HG02642 (cell line): ENCODE measurements around the gene ARID4B.
"Not testable (repeated sequence)": the region's sequence is repeated elsewhere in the genome, so short reads cannot be mapped to it uniquely, and the experiment has no call there.

Source experiments
- ATAC-seq: cut with Tn5 transposase; IDR thresholded peaks from one replicate; pipeline ENCODE4 v1.9.1; 2021; ENCODE audit warnings: mild to moderate bottlenecking; ENCODE audit not compliant: unreplicated experiment, poor library complexity

ARID4B gene, protein sequence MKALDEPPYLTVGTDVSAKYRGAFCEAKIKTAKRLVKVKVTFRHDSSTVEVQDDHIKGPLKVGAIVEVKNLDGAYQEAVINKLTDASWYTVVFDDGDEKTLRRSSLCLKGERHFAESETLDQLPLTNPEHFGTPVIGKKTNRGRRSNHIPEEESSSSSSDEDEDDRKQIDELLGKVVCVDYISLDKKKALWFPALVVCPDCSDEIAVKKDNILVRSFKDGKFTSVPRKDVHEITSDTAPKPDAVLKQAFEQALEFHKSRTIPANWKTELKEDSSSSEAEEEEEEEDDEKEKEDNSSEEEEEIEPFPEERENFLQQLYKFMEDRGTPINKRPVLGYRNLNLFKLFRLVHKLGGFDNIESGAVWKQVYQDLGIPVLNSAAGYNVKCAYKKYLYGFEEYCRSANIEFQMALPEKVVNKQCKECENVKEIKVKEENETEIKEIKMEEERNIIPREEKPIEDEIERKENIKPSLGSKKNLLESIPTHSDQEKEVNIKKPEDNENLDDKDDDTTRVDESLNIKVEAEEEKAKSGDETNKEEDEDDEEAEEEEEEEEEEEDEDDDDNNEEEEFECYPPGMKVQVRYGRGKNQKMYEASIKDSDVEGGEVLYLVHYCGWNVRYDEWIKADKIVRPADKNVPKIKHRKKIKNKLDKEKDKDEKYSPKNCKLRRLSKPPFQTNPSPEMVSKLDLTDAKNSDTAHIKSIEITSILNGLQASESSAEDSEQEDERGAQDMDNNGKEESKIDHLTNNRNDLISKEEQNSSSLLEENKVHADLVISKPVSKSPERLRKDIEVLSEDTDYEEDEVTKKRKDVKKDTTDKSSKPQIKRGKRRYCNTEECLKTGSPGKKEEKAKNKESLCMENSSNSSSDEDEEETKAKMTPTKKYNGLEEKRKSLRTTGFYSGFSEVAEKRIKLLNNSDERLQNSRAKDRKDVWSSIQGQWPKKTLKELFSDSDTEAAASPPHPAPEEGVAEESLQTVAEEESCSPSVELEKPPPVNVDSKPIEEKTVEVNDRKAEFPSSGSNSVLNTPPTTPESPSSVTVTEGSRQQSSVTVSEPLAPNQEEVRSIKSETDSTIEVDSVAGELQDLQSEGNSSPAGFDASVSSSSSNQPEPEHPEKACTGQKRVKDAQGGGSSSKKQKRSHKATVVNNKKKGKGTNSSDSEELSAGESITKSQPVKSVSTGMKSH (N-terminal part only)

DNA sequence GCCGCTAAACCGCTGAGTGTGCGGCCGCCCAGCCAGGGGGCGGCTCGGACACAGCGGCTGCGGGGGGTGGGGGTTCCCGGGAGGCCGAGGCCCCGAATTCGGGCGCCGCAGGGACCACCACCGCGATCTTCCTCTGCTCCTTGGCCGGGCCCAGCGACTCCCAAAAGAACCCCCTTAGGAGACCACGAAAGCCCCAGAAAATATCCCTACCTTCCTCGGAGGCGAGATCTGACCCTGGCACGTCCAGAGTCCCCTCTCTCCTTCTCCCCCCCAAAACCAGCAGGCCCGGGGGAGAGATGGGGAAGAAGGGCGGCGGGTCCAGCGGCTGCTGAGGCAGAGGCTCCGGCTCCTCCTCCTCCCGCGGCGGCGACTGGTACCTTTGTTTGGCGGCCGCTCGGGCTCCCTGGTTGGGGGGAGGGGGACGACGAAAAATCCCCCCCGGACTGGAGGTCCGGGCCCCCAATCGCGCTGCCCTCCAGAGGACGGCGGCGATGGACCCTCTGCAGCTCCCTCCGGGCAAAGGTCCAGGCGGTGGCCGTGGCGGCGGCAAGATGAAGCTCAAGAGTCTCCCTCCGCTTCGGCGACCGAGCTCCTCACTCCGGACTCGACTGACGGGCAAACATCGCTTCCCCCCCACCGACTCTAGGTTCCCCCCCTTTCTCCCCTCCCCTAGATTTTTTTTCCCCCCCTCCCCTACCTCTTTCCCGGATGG is at the start of gene ARID4B:
ARID4B (minus strand) TSS at position 621 of the 712 bp plus-strand sequence. CDS start 1,260 bp downstream, outside the sequence.
- peak; percentile 18 for ATAC-seq

DNA sequence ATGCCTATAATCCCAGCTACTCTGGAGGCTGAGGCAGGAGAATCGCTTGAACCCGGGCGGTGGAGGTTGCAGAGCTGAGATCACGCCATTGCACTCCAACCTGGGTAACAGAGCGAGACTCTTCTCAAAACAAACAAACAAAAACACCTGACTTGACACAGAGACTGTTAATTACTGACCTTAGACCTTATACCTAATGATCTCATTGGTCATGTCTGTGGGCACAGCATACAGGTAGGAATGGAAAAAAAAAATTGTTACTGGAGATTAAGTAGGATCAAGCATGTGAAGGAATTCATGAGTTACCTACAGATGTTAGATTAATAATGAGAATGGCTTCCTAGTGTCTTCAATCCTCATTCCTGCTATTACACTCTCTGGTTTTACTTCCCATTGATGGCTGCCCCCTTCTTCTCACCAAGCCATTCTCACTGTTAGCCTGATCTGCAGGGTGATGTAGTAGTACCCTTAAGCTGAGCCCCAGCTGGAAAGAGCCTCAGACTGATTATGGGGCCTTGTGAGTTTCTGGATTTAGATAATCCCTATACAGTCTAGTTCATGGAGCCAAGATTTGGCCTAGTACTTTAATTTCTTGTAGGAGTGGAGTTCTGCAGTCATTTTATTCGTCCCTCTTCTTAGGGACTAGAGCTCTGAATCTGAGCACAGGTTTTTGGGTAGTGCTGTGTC is 48.1 kb upstream of the ARID4B start:
- no peak for ATAC-seq

DNA sequence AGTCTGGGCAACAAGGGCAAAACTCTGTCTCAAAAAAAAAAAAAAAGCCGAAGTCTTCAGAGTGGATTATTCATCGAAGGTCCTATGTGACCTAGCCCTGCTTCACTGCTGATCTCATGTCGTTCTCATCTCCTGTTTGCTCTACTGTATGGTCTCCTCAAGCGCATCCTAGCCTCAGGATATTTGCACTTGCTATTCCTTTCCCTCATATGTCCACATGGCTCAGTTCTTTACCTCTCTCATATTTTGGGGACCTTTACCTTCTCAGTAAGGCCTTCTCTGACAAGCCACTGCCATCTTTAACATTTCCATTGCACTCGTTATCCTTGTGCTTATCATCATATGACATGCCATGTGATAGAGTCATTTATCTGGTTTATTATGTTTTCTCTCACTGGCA is 41.8 kb upstream of the ARID4B start:
- no peak for ATAC-seq

DNA sequence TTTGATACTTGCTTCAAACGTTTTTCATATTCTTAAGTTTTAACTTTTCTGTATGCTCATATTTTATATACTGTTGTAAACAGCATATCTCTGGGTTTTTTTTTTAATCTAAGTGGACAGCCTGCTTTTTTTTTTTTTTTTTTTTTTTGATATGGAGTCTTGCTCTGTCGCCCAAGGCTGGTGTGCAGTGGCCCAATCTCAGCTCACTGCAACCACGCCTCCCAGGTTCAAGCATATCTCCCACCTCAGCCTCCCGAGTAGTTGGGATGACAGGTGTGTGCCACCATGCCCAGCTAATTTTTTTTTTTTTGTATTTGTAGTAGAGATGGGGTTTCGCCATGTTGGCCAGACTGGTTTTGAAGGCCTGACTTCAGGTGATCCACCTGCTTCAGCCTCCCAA is 40.4 kb upstream of the ARID4B start:
- ATAC-seq: no peak

DNA sequence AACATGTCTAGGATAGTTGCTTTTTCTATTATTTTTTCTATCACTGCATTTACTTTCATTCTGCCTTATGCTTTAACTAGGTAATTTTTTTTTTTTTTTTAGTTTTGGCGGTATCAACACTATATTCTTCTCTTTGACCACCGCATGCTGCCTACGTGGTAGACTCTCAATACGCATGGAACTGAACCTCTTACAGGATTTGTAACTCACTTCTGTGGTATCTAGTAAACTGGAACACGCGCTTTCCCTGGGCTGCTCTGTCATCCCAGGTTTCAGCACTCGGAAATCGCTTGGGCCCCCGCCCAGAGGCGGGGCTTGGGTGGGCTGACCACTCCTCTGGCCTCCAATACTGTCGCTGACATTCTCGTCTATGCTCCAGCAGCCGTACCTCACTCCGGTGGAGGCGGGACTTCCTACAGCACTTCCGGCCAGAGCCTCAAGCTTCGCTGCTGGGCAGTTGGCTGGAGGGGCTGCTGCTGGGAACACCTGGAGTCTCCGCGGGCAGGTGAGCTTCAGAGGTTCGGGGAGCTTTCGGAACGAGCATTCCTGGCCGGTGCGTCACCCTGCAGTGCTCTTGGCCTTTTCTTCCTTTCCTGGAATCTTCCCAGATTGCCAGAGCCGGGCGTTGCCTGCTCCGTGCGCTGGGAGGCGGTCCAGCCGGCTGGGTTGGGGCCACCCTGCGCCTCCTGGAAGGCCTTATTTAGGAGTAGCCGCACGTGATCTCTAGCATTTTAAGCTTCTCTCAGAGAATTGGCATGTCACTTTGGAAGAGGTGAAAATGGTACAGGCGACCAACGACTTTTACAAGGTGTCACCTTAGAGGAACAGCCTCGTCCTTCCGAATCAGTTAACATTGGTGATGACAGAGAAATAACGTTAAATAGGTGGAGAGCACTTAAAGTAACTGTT is 39.3 kb upstream of the ARID4B start, which contains the start of gene TBCE:
TBCE (plus strand) TSS at position 428 of the 909 bp plus-strand sequence. CDS start 12,623 bp downstream, outside the sequence.
- peak; percentile 100 for ATAC-seq

DNA sequence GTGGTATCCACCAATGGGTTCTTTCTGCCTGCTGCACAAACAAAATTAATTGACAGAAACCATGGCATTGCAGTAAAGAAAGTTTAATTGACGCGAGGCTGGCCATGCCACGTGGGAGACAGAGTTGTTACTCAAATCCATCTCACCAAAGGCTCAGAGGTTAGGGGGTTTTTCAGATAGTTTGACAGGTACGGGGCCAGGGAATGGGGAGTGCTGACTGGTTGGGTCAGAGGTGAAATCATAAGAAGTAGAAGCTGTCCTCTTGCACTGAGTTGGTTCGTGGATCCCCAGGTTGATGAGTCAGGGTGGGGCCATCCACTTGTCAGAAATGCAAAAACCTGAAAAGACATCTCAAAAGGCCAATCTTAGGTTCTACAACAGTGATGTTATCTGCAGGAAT is 38.3 kb upstream of the ARID4B start:
- no peak for ATAC-seq

DNA sequence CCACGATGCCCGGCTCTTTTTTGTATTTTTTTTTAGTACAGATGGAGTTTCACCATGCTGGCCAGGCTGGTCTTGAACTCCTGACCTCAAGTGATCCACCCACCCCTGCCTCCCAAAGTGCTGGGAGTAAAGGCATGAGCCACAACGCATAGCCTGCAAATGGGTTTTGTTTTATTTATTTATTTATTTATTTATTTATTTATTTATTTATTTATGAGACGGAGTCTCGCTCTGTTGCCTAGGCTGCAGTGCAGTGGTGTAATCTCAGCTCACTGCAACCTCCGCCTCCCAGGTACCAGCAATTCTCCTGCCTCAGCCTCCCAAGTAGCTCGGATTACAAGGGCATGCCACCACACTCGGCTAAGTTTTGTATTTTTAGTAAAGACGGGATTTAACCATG is 36.2 kb upstream of the ARID4B start:
- ATAC-seq: not testable (repeated sequence)

DNA sequence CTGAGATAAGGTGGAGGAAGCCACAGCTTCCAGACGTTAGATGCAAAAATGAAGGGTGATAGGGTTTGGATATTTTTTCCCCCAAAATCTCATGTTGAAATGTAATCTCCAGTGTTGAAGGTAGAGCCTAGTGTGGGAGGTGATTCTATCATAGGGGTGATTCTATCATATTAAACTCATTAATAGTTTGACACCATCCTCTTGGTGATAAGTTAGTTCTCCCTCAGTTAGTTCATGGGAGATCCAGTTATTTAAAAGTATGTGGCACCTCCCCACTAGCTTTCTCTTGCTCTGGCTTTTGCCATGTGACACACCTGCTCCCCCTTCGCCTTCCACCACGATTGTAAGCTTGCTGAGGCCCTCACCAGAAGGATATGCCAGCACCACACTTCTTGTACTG is 30.9 kb upstream of the ARID4B start:
- ATAC-seq: no peak

DNA sequence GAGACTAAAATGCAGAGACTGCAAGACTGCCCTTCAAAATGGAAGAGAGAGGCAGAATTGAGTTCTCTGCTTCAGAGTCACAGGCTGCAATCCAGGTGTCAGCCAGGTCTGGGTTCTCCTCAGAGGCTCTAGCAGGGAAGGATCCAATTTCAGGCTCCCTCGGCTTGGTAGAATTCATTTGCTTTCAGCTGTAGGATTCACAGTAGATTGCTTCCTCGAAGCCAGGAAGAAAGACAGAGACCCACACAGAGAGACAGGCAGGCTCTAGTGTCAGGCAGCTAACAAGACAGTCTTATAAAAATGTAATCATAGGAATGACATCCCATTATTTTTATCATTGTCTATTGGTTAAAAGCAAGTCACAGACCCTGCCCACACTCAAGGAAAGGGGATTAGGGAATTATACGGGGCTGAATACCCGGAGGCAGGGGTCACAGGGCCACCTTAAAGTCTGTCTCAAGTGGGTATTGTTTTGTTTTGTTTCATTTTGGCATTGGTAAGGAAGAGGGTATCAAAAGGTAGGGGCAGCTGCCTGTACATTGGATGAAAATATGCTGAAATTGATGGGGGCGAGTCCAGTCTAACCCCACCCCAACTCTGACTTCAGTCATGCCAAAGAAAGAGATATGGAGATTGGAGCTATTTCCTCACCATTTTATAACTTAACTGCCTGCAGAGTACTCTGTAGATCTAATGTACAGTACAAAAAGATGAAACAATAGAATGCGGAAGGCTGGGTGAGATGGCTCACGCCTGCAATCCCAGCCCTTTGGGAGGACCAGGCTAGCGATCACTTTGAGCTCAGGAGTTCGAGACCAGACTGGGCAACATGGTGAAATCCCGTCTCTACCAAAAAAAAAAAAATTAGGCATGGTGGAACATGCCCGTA is 29.8 kb upstream of the ARID4B start:
- ATAC-seq: no peak

DNA sequence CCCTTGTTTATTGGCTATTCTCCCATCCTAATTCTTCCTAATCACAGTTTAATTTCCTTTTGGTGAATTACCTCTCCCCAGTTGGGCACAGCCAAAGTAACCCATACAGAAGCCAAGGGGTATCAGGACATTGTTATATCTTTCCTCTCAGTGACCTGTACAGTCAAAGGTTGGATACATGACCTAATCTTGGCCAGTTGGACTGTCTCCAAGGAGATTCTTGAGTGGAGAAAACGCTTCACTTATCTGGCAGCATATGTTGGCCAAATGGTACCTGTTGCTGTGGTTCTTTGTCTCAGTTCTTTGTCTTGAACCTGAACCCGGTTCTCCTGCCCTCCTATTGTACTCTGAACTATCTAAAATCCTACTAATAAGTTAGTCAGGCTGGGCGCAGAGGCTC is 23.9 kb upstream of the ARID4B start:
- no peak for ATAC-seq

DNA sequence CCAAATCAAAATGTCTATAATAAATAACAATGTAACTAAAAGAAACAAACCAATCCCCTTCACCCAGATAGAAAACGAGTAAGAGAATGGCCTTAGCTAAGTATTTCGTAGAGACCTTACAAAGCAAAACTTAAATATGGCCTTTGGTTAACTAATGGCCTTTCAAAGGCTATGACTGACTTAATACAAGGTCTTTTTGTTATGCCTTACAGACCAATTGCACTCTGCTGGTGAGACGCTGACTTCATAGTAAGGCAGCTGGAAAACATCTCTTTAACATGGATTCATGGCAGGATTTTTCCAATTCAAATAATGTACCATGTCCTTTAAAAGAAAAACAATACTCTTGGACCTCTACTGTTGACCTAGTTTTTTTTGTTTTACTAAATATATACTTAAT is 23.5 kb upstream of the ARID4B start:
- ATAC-seq: no peak

DNA sequence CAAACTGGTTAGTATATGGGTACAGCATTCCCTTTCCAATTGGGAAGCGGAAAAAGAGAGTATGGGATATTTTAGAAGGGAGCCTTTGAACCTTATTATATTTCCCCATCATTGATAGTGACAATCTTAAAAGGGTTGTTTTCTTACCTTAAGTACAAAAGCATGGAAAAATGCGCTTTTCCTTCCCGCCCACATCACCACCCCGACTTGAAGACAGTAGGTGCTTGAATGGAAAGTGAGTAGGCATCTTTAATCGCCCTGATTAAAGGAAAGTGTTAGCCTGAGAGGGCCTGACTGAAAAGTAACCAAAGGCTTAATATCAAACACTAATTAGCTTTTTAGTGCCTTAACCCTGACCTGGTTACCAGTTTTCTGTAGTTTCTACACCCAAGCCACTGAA is 15.7 kb upstream of the ARID4B start:
- no peak for ATAC-seq

DNA sequence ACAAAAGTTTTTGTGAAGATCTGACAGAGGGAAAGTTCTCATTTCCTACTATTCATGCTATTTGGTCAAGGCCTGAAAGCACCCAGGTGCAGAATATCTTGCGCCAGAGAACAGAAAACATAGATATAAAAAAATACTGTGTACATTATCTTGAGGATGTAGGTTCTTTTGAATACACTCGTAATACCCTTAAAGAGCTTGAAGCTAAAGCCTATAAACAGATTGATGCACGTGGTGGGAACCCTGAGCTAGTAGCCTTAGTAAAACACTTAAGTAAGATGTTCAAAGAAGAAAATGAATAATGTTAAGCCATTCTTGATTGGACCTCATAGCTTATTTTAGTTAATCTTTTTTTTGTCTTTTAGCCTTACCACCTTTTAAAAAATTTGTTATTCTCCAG is 14.5 kb upstream of the ARID4B start:
- no peak for ATAC-seq

DNA sequence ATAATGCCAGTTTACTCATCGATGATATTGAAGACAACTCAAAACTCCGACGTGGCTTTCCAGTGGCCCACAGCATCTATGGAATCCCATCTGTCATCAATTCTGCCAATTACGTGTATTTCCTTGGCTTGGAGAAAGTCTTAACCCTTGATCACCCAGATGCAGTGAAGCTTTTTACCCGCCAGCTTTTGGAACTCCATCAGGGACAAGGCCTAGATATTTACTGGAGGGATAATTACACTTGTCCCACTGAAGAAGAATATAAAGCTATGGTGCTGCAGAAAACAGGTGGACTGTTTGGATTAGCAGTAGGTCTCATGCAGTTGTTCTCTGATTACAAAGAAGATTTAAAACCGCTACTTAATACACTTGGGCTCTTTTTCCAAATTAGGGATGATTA is 14.1 kb upstream of the ARID4B start:
- ATAC-seq: no peak

DNA sequence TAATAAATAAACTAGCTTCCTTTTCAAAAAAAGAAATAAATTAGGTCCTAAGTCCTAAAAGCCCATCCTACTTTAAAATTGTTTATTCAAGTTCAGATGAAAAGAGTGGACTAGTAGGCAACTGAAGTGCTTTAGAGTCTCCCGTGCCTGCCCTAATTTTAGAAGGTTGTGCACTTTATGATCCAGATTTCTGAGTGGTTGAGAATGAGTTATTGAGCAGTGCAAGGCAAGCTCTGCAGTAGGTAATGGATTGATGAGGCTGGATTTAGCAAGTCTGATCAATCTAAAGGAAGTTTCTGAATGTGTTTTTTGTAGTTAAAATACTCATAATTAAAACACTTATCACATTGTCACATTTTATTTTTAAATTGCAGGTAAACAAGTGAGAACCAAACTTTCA is 13.4 kb upstream of the ARID4B start:
- no peak for ATAC-seq

DNA sequence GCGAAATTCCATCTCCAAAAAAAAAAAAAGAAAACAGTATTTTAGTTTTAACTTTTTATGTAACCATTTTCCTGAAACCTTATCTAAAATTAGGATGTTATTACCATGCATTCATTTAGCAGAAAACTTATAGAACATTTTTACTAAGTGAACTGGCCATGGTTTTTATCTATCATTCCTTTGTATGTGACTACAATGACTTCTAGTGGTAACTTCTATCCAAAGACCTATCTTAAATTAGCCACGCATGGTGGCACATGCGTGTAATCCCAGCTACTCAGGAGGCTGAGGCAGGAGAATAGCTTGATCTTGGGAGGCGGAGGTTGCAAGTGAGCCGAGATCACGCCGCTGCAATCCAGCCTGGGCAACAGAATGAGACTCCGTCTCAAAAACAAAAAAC is 11.8 kb upstream of the ARID4B start:
- ATAC-seq: no peak

DNA sequence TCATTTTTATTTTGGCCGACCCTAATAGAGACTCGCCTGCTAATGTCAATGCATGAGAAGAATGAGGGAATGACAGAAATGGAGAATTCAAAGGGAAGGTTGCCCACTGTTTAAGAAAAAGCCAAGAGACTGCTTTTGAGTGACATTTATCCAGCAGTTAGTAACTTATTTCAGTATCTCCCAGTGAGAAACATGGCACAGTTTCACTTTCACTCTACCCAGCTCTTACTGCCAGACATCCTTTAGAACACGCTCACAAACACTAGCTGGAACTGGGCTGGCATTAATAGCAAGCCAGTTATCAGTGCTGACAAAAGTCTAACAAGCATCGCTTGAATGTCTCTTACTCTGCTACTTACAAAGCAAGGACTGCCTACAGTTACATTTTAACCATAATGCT is 8.9 kb upstream of the ARID4B start:
- no peak for ATAC-seq

DNA sequence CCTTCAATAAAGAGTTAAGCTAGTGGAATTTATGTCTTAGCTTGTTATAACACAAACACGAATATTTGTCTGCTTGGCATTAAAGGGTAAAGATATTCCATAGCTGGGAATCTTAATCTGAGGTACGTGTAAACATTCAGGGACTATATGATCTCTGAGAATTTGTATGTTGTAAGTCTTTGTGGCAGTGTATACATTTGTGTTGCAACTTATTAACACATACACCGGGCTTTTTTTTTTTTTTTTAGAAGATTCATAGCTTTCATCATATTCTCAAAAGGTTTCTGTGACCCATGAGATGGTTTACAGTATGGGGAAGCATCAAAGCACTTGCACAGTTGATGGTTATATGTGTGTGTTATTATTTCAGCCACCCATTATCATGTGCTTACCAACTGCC is 3.4 kb upstream of the ARID4B start:
- no peak for ATAC-seq
